Bronchial epithelial cell (primary cell): ENCODE data around the gene TSPAN32. TPM values are rescaled to one million over a fixed set of nuclear protein-coding genes. Genes with fewer than 3 reads are reported as not detected.

Experiments used
- DNase-seq: peaks from one replicate; pipeline ENCODE4 v3.0.0-alpha.2; 2010; ENCODE audit warnings: low read depth
- FAIRE-seq: peaks from 2 replicates; lab custom pipeline; 2011; peaks lifted over from hg19 to GRCh38; lab: Jason Lieb, UNC
- H3K27me3 ChIP-seq: 2 replicates; pipeline ENCODE4 v1.5.1; 2011; ENCODE audit warnings: low read length; ENCODE audit not compliant: control insufficient read depth, insufficient read depth
- H3K36me3 ChIP-seq: 2 replicates; pipeline ENCODE4 v1.5.1; 2011; ENCODE audit warnings: low read length; ENCODE audit not compliant: control insufficient read depth, insufficient read depth
- H3K4me3 ChIP-seq: 2 replicates; pipeline ENCODE4 v1.5.1; 2011; ENCODE audit warnings: mild to moderate bottlenecking, low read depth, low read length, control low read depth
- CTCF ChIP-seq: IDR thresholded peaks from 2 replicates; pipeline ENCODE4 v1.5.1; 2011; ENCODE audit warnings: mild to moderate bottlenecking, moderate library complexity, low read length, control low read depth, inconsistent platforms; ENCODE audit not compliant: insufficient read depth, severe bottlenecking
- total RNA-seq: library from RNA; depleted of rRNA; stranded (reverse); fragments of >200 nt; gene quantifications from 2 replicates; pipeline ENCODE4 v1.2.1, GENCODE V29; 2014

Gene TSPAN32
- total RNA-seq, 1 donor from 2014 or later: not detected

- FAIRE-seq: no peak
- Histone ChIP-seq H3K36me3 (no peaks in the 10 kb centered on the region), H3K4me3 (no peak overlapping the region), H3K27me3 (peaks cover 1% of the 10 kb centered on the region)
- no peak for TF ChIP-seq CTCF
- DNase-seq: no peak
These were observed 35.1 kb upstream of the TSPAN32 start for GRCh38 chr11:2266586-2267305.

GRCh38 chr11:2267306-2267850 lies 34.4 kb upstream of the TSPAN32 start:
- H3K36me3 ChIP-seq: no peaks in the 10 kb centered on the region
- FAIRE-seq: no peak
- peaks cover 3% of the 10 kb centered on the region for H3K27me3 ChIP-seq
- H3K4me3 ChIP-seq: no peak overlapping the region
- TF ChIP-seq CTCF: no peak
- DNase-seq: no peak

GRCh38 chr11:2267851-2268728 lies 33.7 kb upstream of the TSPAN32 start:
- TF ChIP-seq CTCF: no peak
- Histone ChIP-seq H3K27me3 (peaks cover 3% of the 10 kb centered on the region), H3K4me3 (no peak overlapping the region), H3K36me3 (no peaks in the 10 kb centered on the region)
- DNase-seq: no peak
- no peak for FAIRE-seq

GRCh38 chr11:2268729-2269600 lies 32.8 kb upstream of the TSPAN32 start:
- H3K27me3 ChIP-seq: peaks cover 3% of the 10 kb centered on the region
- DNase-seq (peak; percentile 78), FAIRE-seq (no peak)
- H3K4me3 ChIP-seq: peak overlapping the region; percentile 41
- no peak for TF ChIP-seq CTCF
- no peaks in the 10 kb centered on the region for H3K36me3 ChIP-seq

GRCh38 chr11:2269601-2270321 lies 32.1 kb upstream of the TSPAN32 start:
- DNase-seq (peak; percentile 47), FAIRE-seq (no peak)
- peak; percentile 70 for TF ChIP-seq CTCF
- H3K27me3 ChIP-seq: peaks cover 4% of the 10 kb centered on the region
- no peaks in the 10 kb centered on the region for H3K36me3 ChIP-seq
- peak overlapping the region; percentile 41 for H3K4me3 ChIP-seq
